ENCODE results near the gene APOC3.

APOC3 gene

DNA sequence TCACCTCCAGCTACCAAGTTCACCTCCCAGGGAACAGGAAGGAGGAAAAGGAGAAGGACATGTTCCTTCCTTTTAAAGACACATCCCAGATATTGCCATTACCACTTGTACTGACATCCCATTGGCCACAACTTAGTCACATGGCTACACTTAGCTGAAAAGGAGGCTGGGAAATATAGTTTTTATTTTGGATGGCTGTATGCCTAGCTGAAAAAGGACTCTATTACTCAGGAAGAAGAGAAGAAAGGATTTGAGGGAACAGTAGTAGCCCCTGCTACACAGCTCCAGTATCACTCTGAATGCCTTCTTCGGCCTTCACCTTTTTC is 36.0 kb upstream of the APOC3 start:
- no peak overlapping the region for H3K27ac ChIP-seq (replicated peaks)
- TF ChIP-seq, protein P1, sequence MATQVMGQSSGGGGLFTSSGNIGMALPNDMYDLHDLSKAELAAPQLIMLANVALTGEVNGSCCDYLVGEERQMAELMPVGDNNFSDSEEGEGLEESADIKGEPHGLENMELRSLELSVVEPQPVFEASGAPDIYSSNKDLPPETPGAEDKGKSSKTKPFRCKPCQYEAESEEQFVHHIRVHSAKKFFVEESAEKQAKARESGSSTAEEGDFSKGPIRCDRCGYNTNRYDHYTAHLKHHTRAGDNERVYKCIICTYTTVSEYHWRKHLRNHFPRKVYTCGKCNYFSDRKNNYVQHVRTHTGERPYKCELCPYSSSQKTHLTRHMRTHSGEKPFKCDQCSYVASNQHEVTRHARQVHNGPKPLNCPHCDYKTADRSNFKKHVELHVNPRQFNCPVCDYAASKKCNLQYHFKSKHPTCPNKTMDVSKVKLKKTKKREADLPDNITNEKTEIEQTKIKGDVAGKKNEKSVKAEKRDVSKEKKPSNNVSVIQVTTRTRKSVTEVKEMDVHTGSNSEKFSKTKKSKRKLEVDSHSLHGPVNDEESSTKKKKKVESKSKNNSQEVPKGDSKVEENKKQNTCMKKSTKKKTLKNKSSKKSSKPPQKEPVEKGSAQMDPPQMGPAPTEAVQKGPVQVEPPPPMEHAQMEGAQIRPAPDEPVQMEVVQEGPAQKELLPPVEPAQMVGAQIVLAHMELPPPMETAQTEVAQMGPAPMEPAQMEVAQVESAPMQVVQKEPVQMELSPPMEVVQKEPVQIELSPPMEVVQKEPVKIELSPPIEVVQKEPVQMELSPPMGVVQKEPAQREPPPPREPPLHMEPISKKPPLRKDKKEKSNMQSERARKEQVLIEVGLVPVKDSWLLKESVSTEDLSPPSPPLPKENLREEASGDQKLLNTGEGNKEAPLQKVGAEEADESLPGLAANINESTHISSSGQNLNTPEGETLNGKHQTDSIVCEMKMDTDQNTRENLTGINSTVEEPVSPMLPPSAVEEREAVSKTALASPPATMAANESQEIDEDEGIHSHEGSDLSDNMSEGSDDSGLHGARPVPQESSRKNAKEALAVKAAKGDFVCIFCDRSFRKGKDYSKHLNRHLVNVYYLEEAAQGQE (IDR thresholded peaks at IDR 0.05; ENCODE audit: insufficient replicate concordance, low read depth): no peak
- TF ChIP-seq POLR2AphosphoS5 (IDR thresholded peaks at IDR 0.05; ENCODE audit: low read depth) (no peak), CTCF (IDR thresholded peaks at IDR 0.05; ENCODE audit: insufficient read depth, low read length) (no peak), SPI1 (IDR thresholded peaks at IDR 0.05; ENCODE audit: borderline replicate concordance, low read depth) (no peak), GABPA (IDR thresholded peaks at IDR 0.05; ENCODE audit: low read depth) (no peak)
- no peak for DNase-seq (ENCODE audit: low read depth in 1 of 2, low spot score in 1 of 2)
- H3K27me3 ChIP-seq (ENCODE audit: insufficient read depth, poor library complexity, severe bottlenecking): no peaks in the 10 kb centered on the region
- no peak overlapping the region for H3K4me3 ChIP-seq (replicated peaks; ENCODE audit: insufficient read depth, low read length)

DNA sequence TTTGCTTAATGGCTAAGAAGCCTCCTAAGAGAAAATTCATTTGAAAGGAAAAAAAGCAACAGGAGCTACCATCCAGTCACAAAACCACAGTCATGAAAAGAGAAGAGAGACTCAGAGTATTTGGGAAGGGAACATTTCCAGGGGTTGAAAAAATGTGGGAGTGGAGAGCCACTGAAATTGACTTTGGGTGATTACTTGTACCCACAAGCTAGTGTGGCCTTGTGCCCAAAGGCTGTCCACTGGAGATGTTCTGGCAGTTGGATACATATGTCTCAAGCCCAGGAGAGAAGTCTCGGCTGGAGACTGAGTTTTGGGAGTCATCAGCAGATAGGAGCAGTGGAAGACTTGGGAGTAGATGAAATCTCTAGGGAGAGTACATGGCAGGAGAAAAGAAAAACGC is 34.9 kb upstream of the APOC3 start:
- H3K27ac ChIP-seq (replicated peaks): no peak overlapping the region
- H3K4me3 ChIP-seq (replicated peaks; ENCODE audit: insufficient read depth, low read length): no peak overlapping the region
- DNase-seq (ENCODE audit: low read depth in 1 of 2, low spot score in 1 of 2): no peak
- no peaks in the 10 kb centered on the region for H3K27me3 ChIP-seq (ENCODE audit: insufficient read depth, poor library complexity, severe bottlenecking)
- TF ChIP-seq SPI1 (IDR thresholded peaks at IDR 0.05; ENCODE audit: borderline replicate concordance, low read depth) (no peak), CTCF (IDR thresholded peaks at IDR 0.05; ENCODE audit: insufficient read depth, low read length) (no peak), POLR2AphosphoS5 (IDR thresholded peaks at IDR 0.05; ENCODE audit: low read depth) (no peak), GABPA (IDR thresholded peaks at IDR 0.05; ENCODE audit: low read depth) (no peak)
- TF ChIP-seq, protein P1 (IDR thresholded peaks at IDR 0.05; ENCODE audit: insufficient replicate concordance, low read depth): no peak

DNA sequence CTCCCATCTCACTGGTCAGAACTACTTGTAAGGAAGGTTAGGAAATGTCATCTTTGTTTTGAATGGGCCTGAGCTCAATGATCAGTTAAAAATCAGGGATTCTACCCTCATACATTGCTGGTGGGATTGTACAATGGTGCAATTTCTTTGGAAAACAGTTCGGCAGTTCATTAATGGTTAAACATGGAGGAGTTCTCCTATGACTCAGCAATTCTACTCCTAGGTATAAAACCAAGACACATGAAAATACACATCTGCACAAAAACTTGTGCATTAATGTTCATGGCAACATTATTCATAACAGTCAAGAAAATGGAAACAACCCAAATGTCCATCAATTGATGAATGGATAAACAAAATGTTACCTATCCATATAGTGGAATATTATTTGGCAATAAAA is 33.2 kb upstream of the APOC3 start:
- TF ChIP-seq GABPA (IDR thresholded peaks at IDR 0.05; ENCODE audit: low read depth) (no peak), POLR2AphosphoS5 (IDR thresholded peaks at IDR 0.05; ENCODE audit: low read depth) (no peak), SPI1 (IDR thresholded peaks at IDR 0.05; ENCODE audit: borderline replicate concordance, low read depth) (no peak), CTCF (IDR thresholded peaks at IDR 0.05; ENCODE audit: insufficient read depth, low read length) (no peak)
- TF ChIP-seq, protein P1 (IDR thresholded peaks at IDR 0.05; ENCODE audit: insufficient replicate concordance, low read depth): no peak
- Histone ChIP-seq H3K4me3 (replicated peaks; ENCODE audit: insufficient read depth, low read length) (no peak overlapping the region), H3K27ac (replicated peaks) (no peak overlapping the region), H3K27me3 (ENCODE audit: insufficient read depth, poor library complexity, severe bottlenecking) (no peaks in the 10 kb centered on the region)
- no peak for DNase-seq (ENCODE audit: low read depth in 1 of 2, low spot score in 1 of 2)
